HUES6 (cell line): Measurements from ENCODE around the gene BATF.
A peak's percentile ranks its signal among the peaks of the same experiment; 100 is the strongest.

Source experiments
- H3K27ac ChIP-seq: 2 replicates; pipeline ENCODE4 v1.7.0; 2013; ENCODE audit warnings: low read depth, mild to moderate bottlenecking, low read length, inconsistent platforms
- H3K27me3 ChIP-seq: 2 replicates; pipeline ENCODE4 v1.6.1; 2013; ENCODE audit warnings: low read length; ENCODE audit not compliant: control insufficient read depth, insufficient read depth
- H3K36me3 ChIP-seq: 2 replicates; pipeline ENCODE4 v1.6.1; 2013; ENCODE audit warnings: low read length; ENCODE audit not compliant: control insufficient read depth, insufficient read depth
- H3K4me1 ChIP-seq: 2 replicates; pipeline ENCODE4 v1.6.1; 2013; ENCODE audit warnings: low read length; ENCODE audit not compliant: control insufficient read depth, insufficient read depth
- H3K4me3 ChIP-seq: 2 replicates; pipeline ENCODE4 v1.5.1; 2013; ENCODE audit warnings: low read depth, low read length
- H3K9ac ChIP-seq: one replicate; pipeline ENCODE4 v1.6.1; 2013; ENCODE audit warnings: mild to moderate bottlenecking, low read length
- H3K9me3 ChIP-seq: 2 replicates; pipeline ENCODE4 v1.6.1; 2013; ENCODE audit warnings: low read depth, low read length; ENCODE audit not compliant: control insufficient read depth, insufficient read depth

BATF gene

GRCh38 chr14:75504411-75504810, 17.9 kb upstream of the BATF start:
- Histone ChIP-seq H3K9ac (no peak overlapping the region), H3K27me3 (no peaks in the 10 kb centered on the region), H3K36me3 (no peaks in the 10 kb centered on the region), H3K4me1 (no peaks in the 10 kb centered on the region), H3K27ac (no peak overlapping the region), H3K9me3 (no peaks in the 10 kb centered on the region), H3K4me3 (no peak overlapping the region)

GRCh38 chr14:75506930-75507329, 15.3 kb upstream of the BATF start:
- Histone ChIP-seq H3K4me3 (no peak overlapping the region), H3K36me3 (no peaks in the 10 kb centered on the region), H3K27ac (no peak overlapping the region), H3K9ac (no peak overlapping the region), H3K4me1 (no peaks in the 10 kb centered on the region), H3K9me3 (0 out of 2 replicates have a peak, but pooled peaks cover 2% of the 10 kb centered on the region), H3K27me3 (no peaks in the 10 kb centered on the region)

- H3K27ac ChIP-seq: no peak overlapping the region
- no peaks in the 10 kb centered on the region for H3K36me3 ChIP-seq
Measured at GRCh38 chr14:75510547-75510946, 11.7 kb upstream of the BATF start.

GRCh38 chr14:75511201-75511600, 11.1 kb upstream of the BATF start:
- no peak overlapping the region for H3K4me3 ChIP-seq

More at GRCh38 chr14:75510547-75510946, 11.7 kb upstream of the BATF start:
- Histone ChIP-seq H3K9ac (no peak overlapping the region), H3K27me3 (no peaks in the 10 kb centered on the region), H3K4me3 (no peak overlapping the region), H3K4me1 (peaks cover 15% of the 10 kb centered on the region; the same call in 1 of the 2 replicates), H3K9me3 (0 out of 2 replicates have a peak, but pooled peaks cover 2% of the 10 kb centered on the region)

GRCh38 chr14:75513911-75514672, 8.2 kb upstream of the BATF start:
- Histone ChIP-seq H3K9ac (no peak overlapping the region), H3K27ac (no peak overlapping the region), H3K4me1 (peaks cover 18% of the 10 kb centered on the region; the same call in 1 of the 2 replicates), H3K27me3 (no peaks in the 10 kb centered on the region), H3K4me3 (no peak overlapping the region), H3K9me3 (0 out of 2 replicates have a peak, but pooled peaks cover 2% of the 10 kb centered on the region), H3K36me3 (no peaks in the 10 kb centered on the region)

More at GRCh38 chr14:75511201-75511600, 11.1 kb upstream of the BATF start:
- Histone ChIP-seq H3K9ac (no peak overlapping the region), H3K27ac (no peak overlapping the region), H3K9me3 (0 out of 2 replicates have a peak, but pooled peaks cover 2% of the 10 kb centered on the region), H3K4me1 (peaks cover 18% of the 10 kb centered on the region; the same call in 1 of the 2 replicates), H3K27me3 (no peaks in the 10 kb centered on the region), H3K36me3 (no peaks in the 10 kb centered on the region)

- peak overlapping the region; percentile 27; the same call in 1 of the 2 replicates for H3K4me3 ChIP-seq
Measured at GRCh38 chr14:75514673-75515628, 7.3 kb upstream of the BATF start.

GRCh38 chr14:75515629-75515996, 6.7 kb upstream of the BATF start:
- Histone ChIP-seq H3K4me1 (peaks cover 18% of the 10 kb centered on the region; the same call in 1 of the 2 replicates), H3K27me3 (no peaks in the 10 kb centered on the region), H3K27ac (no peak overlapping the region), H3K36me3 (no peaks in the 10 kb centered on the region), H3K9ac (no peak overlapping the region), H3K9me3 (0 out of 2 replicates have a peak, but pooled peaks cover 2% of the 10 kb centered on the region), H3K4me3 (no peak overlapping the region)

More at GRCh38 chr14:75514673-75515628, 7.3 kb upstream of the BATF start:
- Histone ChIP-seq H3K9me3 (0 out of 2 replicates have a peak, but pooled peaks cover 2% of the 10 kb centered on the region), H3K9ac (no peak overlapping the region), H3K27ac (no peak overlapping the region), H3K27me3 (no peaks in the 10 kb centered on the region), H3K4me1 (peaks cover 18% of the 10 kb centered on the region; the same call in 1 of the 2 replicates), H3K36me3 (no peaks in the 10 kb centered on the region)

- no peaks in the 10 kb centered on the region for H3K27me3 ChIP-seq
Measured at GRCh38 chr14:75518625-75519024, 3.6 kb upstream of the BATF start.

GRCh38 chr14:75519394-75519793, 2.9 kb upstream of the BATF start:
- Histone ChIP-seq H3K27ac (no peak overlapping the region), H3K27me3 (no peaks in the 10 kb centered on the region), H3K9me3 (no peaks in the 10 kb centered on the region), H3K4me1 (peaks cover 34% of the 10 kb centered on the region; the same call in 1 of the 2 replicates), H3K36me3 (no peaks in the 10 kb centered on the region), H3K4me3 (no peak overlapping the region), H3K9ac (no peak overlapping the region)

More at GRCh38 chr14:75518625-75519024, 3.6 kb upstream of the BATF start:
- Histone ChIP-seq H3K9ac (no peak overlapping the region), H3K4me1 (peaks cover 33% of the 10 kb centered on the region; the same call in 1 of the 2 replicates), H3K9me3 (no peaks in the 10 kb centered on the region), H3K27ac (no peak overlapping the region), H3K4me3 (no peak overlapping the region), H3K36me3 (no peaks in the 10 kb centered on the region)

- Histone ChIP-seq H3K4me1 (peaks cover 27% of the 10 kb centered on the region; the same call in 1 of the 2 replicates), H3K27ac (no peak overlapping the region), H3K36me3 (no peaks in the 10 kb centered on the region), H3K4me3 (no peak overlapping the region), H3K9me3 (no peaks in the 10 kb centered on the region), H3K9ac (no peak overlapping the region), H3K27me3 (no peaks in the 10 kb centered on the region)
Measured at GRCh38 chr14:75519826-75520728, 2.2 kb upstream of the BATF start.
